NOMO-1 treated with dmso at 0.1 percent for 144 hours (cell line): Measurements from ENCODE around the gene CLEC10A.

ENCODE experiments used
- DNase-seq: peaks from one replicate; lab custom pipeline; 2025; ENCODE audit not compliant: unreplicated experiment; lab: John Stamatoyannopoulos, UW

Gene CLEC10A

GRCh38 chr17:7041607-7042500, 38.2 kb downstream of the CLEC10A start:
- no peak for DNase-seq

- DNase-seq, result no peak
These were observed 40.2 kb downstream of the CLEC10A start for GRCh38 chr17:7039832-7040231.

DNA sequence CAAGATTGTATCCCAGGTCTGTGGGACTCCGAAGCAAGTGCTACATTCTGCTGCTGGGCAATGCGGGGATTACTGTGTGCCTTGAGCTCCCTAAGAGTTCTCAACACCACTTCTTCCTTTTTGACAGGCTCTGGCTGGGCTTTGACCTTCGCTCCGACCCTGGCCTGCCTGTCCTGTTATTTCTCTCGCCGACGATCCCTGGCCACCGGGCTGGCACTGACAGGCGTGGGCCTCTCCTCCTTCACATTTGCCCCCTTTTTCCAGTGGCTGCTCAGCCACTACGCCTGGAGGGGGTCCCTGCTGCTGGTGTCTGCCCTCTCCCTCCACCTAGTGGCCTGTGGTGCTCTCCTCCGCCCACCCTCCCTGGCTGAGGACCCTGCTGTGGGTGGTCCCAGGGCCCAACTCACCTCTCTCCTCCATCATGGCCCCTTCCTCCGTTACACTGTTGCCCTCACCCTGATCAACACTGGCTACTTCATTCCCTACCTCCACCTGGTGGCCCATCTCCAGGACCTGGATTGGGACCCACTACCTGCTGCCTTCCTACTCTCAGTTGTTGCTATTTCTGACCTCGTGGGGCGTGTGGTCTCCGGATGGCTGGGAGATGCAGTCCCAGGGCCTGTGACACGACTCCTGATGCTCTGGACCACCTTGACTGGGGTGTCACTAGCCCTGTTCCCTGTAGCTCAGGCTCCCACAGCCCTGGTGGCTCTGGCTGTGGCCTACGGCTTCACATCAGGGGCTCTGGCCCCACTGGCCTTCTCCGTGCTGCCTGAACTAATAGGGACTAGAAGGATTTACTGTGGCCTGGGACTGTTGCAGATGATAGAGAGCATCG, 41.8 kb downstream of the CLEC10A start:
- no peak for DNase-seq

DNA sequence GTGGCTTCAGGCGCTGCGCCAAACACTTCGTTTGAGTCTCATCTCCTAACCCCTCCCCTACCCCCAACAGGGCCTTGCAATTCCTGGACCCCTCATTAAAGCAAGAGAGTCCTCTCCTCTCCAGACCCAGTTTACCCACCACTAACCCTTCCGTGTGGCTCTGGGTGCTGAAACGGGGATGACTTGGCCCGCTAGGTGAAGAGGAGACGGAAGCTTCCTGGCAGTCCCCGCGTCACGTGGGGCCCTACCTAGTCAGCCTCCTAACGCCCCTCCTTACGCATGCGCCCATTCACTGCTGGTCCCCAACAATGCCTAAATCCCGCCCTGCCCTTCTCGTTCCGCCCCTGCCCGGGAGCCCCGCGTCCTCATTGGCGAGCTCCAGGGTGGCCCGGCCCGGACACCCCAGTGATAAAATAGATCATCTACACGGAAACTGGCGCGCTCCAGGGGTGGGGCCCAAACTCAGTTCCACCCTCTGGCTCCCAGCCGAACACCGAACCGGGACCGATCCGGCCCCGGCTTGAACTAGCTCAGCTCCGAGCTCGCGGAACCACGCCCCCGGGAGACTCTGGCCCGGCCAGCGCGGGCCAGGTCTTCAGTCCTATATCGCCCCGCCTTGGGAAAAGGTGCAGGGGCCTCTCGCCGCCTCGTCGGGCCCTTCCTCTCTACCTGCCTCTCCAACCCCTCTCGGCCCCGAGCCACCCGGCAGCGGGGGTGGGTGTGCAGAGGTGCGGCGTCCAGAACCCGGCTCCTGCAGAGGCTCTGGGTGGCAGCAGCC, 44.3 kb downstream of the CLEC10A start, which contains the start of gene SLC16A13:
TSS of gene SLC16A13 (plus strand) at position 425 of the 778 bp plus-strand sequence. CDS start 368 bp downstream, outside the sequence.
- DNase-seq, result peak; percentile 94

DNA sequence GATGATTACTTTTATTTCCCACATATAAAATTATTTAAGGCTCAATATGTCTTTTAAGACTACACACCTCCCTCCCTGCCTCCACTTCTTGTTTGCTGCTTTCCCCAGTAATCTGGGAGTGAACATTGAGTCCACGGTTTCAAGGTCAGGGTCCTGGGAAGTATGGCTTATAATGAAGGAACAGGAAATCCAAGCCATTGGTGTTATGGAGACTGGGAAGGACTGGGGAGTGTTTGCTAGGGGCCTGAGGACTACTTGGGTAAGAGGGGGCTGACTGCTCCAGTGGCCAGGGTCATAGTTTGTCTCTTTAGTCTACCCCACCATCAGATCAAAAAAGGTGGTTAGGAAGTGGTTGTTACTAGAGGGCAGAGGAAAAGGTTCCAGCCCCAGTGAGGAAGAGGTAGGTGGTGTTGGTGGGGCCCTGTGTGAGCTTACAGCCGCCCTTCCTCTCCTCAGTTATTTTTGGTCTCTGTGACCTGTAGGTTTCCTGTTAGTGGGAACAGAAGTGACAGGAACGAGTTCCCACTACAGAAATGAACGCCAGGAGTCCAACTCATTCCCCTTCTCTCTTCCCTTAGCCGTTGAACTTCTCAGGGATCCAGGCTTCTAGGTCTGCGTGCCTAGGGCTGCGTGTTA, 45.0 kb downstream of the CLEC10A start:
- DNase-seq, result no peak

GRCh38 chr17:7029659-7030058, 50.4 kb downstream of the CLEC10A start:
- DNase-seq, result no peak

DNA sequence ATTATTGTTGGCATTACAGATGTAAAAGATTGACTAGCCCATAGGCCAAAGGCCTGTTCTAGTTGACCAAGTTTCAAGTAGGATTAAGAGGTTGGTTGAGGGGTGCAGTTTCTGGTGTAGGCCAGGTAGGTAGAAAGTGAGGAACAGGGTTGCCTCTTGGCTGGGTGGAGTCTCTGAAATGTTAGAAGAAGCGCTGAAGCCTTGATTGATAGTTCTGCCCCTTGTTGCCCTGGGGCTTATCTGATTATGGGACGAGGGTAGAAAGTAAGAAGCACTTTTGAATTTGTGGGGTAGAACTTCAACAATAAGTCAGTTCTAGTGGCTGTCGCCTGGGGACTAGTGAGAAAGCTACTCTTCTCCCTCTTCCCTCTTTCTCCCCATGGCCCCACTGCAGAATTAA, 51.0 kb downstream of the CLEC10A start:
- no peak for DNase-seq

DNA sequence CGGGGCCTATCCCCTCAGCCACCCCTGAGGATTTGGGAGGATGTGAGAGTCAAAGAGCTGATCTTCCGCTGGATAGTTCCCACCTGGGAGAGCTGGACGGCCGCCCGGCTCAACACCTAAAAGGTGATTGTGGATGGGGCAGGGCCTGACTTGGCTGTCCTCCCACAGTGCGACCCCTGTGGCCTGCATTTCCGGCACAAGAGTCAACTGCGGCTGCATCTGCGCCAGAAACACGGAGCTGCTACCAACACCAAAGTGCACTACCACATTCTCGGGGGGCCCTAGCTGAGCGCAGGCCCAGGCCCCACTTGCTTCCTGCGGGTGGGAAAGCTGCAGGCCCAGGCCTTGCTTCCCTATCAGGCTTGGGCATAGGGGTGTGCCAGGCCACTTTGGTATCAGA, 52.7 kb downstream of the CLEC10A start:
- no peak for DNase-seq

- no peak for DNase-seq
These were observed 53.5 kb downstream of the CLEC10A start for GRCh38 chr17:7026471-7027115.

DNA sequence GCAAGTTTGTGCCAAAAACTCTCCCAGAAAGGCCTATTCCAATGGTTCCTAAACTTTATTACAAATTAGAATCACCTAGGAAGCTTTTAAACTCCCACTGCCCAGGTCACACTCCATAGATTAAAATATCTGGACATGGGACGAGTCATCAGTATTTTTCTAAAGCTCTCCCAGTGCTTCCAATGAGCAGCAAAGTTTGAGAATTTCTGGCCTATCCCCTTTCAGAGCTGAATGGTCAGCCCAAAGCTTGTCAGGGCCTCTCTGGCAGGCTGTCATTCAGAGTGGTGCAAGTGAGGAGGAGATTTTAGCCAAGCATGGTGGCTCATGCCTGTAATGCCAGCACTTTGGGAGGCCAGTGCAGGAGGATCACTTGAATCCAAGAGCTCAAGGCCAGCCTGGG, 54.8 kb downstream of the CLEC10A start:
- DNase-seq, result no peak
